CD4-positive, alpha-beta T cell (primary cell): ENCODE measurements around the gene KCTD1. TPM values are rescaled to one million over a fixed set of nuclear protein-coding genes. Genes with fewer than 3 reads are reported as not detected.

Experiments used
- ATAC-seq: fragments of 200-7000 bp; cut with Tn5 transposase; one replicate; pipeline ENCODE4 v1.10.0; 2022; ENCODE audit warnings: mild to moderate bottlenecking; ENCODE audit not compliant: poor library complexity
- CTCF ChIA-PET: fragments of 350-600 bp; sonication (Branson Sonifier 250); formaldehyde crosslinking; loops from one replicate; lab custom pipeline; 2021; ENCODE audit warnings: antibody characterized with exemption, inconsistent platforms; lab: Charles Lee
- POLR2A ChIA-PET: fragments of 350-600 bp; sonication (Branson Sonifier 250); formaldehyde crosslinking; loops from one replicate; lab custom pipeline; 2021; ENCODE audit warnings: antibody characterized with exemption, inconsistent platforms; lab: Charles Lee
- DNase-seq, 14 experiments: peaks; one replicate each; pipeline ENCODE4 v3.0.0-alpha.2; 2013 to 2020; ENCODE audit warnings: mixed read lengths in 2 of 14
- H3K27ac ChIP-seq, 2 donors: one replicate each; pipeline versions ENCODE4 v1.5.1 to v1.7.0; 2013; ENCODE audit warnings: low read length in 2 of 2, low read depth in 1 of 2, mild to moderate bottlenecking in 1 of 2
- H3K27me3 ChIP-seq, 2 experiments: 1 replicate in 1 of 2; 2 replicates in 1 of 2; pipeline versions ENCODE4 v1.6.1 to v1.7.0; 2013; ENCODE audit warnings: low read length in 2 of 2, control low read depth in 1 of 2, mild to moderate bottlenecking in 1 of 2, moderate library complexity in 1 of 2; ENCODE audit not compliant: insufficient read depth in 2 of 2, control insufficient read depth in 1 of 2
- H3K36me3 ChIP-seq: one replicate; pipeline ENCODE4 v1.6.1; 2013; ENCODE audit warnings: low read length, control low read depth; ENCODE audit not compliant: insufficient read depth
- H3K4me1 ChIP-seq: one replicate; pipeline ENCODE4 v1.6.1; 2013; ENCODE audit warnings: low read length, control low read depth; ENCODE audit not compliant: insufficient read depth
- H3K4me3 ChIP-seq: one replicate; pipeline ENCODE4 v1.5.1; 2013; ENCODE audit warnings: mild to moderate bottlenecking, low read length, moderate library complexity
- H3K9me3 ChIP-seq, 2 experiments: 1 replicate in 1 of 2; 2 replicates in 1 of 2; pipeline versions ENCODE4 v1.6.1 to v1.7.0; 2013; ENCODE audit warnings: low read length in 2 of 2, mild to moderate bottlenecking in 2 of 2, control low read depth in 1 of 2, moderate library complexity in 1 of 2; ENCODE audit not compliant: control insufficient read depth in 1 of 2, insufficient read depth in 1 of 2
- H3K27ac Mint-ChIP-seq: one replicate; pipeline ENCODE4 v1.8.0; 2020; ENCODE audit warnings: mixed read lengths
- H3K27me3 Mint-ChIP-seq: one replicate; pipeline ENCODE4 v1.8.0; 2021; ENCODE audit warnings: mixed read lengths
- H3K36me3 Mint-ChIP-seq: one replicate; pipeline ENCODE4 v1.8.0; 2021; ENCODE audit warnings: low read depth, mixed read lengths
- H3K4me1 Mint-ChIP-seq: one replicate; pipeline ENCODE4 v1.8.0; 2021; ENCODE audit warnings: low read depth, mixed read lengths
- H3K4me3 Mint-ChIP-seq: one replicate; pipeline ENCODE4 v1.8.0; 2020; ENCODE audit warnings: mild to moderate bottlenecking, mixed read lengths
- H3K9me3 Mint-ChIP-seq: one replicate; pipeline ENCODE4 v1.8.0; 2020; ENCODE audit warnings: mixed read lengths
- CTCF ChIP-seq: fragments of 200-600 bp; IDR thresholded peaks from one replicate; pipeline ENCODE4 v1.8.0; 2022; ENCODE audit warnings: antibody characterized with exemption, mild to moderate bottlenecking
- intact Hi-C, 2 experiments: fragments of 100-400 bp; cut with DNase I in 1 of 2; cut with micrococcal nuclease in 1 of 2; formaldehyde crosslinking; loops; one replicate each; pipeline versions ENCODE4 v1.15.1 to v1.9.0; 2023 to 2025; cut with DNase I, micrococcal nuclease
- total RNA-seq, 174 experiments: library from RNA in 2 of 174; stranded (reverse) in 2 of 174; gene quantifications; one replicate each; pipeline ENCODE4 v1.2.3 and lab custom pipeline; 2021 to 2026

Gene KCTD1
- total RNA-seq, 2 experiments from 2014 or later: 0.74 to 1.1 TPM

GRCh38 chr18:26568926-26569665 is 20.7 kb upstream of the KCTD1 start:
- ATAC-seq (no peak), DNase-seq (no peak)
- Histone ChIP-seq H3K27me3 (peaks cover 0 to 4% of the 10 kb centered on the region in 2 experiments), H3K36me3 (no peaks in the 10 kb centered on the region), H3K4me3 (no peak overlapping the region), H3K9me3 (no peaks in the 10 kb centered on the region), H3K4me1 (no peaks in the 10 kb centered on the region), H3K27ac (no peak overlapping the region)
- H3K27ac Mint-ChIP-seq: no peak overlapping the region
- no peak for TF ChIP-seq CTCF
- H3K27me3 Mint-ChIP-seq: peaks cover 33% of the 10 kb centered on the region
- no peak overlapping the region for H3K4me3 Mint-ChIP-seq
- ChIA-PET POLR2A (no interaction called here), CTCF (interaction anchor here (0.6 kb wide), 1 partner anchor 1892 kb away, joined by 3 read pairs; no protein-coding TSS in a partner anchor)
- no peaks in the 10 kb centered on the region for H3K36me3 Mint-ChIP-seq
- H3K4me1 Mint-ChIP-seq: no peaks in the 10 kb centered on the region
- H3K9me3 Mint-ChIP-seq: no peaks in the 10 kb centered on the region
- intact Hi-C loops: no loop called here

GRCh38 chr18:26568513-26568912 is 20.2 kb upstream of the KCTD1 start:
- no peaks in the 10 kb centered on the region for H3K9me3 Mint-ChIP-seq
- no peaks in the 10 kb centered on the region for H3K36me3 Mint-ChIP-seq
- Histone ChIP-seq H3K4me3 (no peak overlapping the region), H3K9me3 (no peaks in the 10 kb centered on the region), H3K36me3 (no peaks in the 10 kb centered on the region), H3K27ac (no peak overlapping the region), H3K4me1 (no peaks in the 10 kb centered on the region), H3K27me3 (peaks cover 0 to 4% of the 10 kb centered on the region in 2 experiments)
- POLR2A ChIA-PET: no interaction called here
- H3K27ac Mint-ChIP-seq: no peak overlapping the region
- intact Hi-C loops: no loop called here
- H3K27me3 Mint-ChIP-seq: peaks cover 30% of the 10 kb centered on the region
- no peak for DNase-seq
- no peak overlapping the region for H3K4me3 Mint-ChIP-seq
- ATAC-seq: no peak
- TF ChIP-seq CTCF: no peak
- no peaks in the 10 kb centered on the region for H3K4me1 Mint-ChIP-seq
- CTCF ChIA-PET: no interaction called here

GRCh38 chr18:26566874-26567555 is 18.7 kb upstream of the KCTD1 start:
- ChIA-PET POLR2A (no interaction called here), CTCF (no interaction called here)
- Histone ChIP-seq H3K27me3 (no peaks in the 10 kb centered on the region), H3K9me3 (no peaks in the 10 kb centered on the region), H3K36me3 (no peaks in the 10 kb centered on the region), H3K4me3 (no peak overlapping the region), H3K4me1 (no peaks in the 10 kb centered on the region), H3K27ac (no peak overlapping the region)
- no peak overlapping the region for H3K27ac Mint-ChIP-seq
- no peak for DNase-seq
- no peak overlapping the region for H3K4me3 Mint-ChIP-seq
- H3K4me1 Mint-ChIP-seq: no peaks in the 10 kb centered on the region
- no peaks in the 10 kb centered on the region for H3K36me3 Mint-ChIP-seq
- no peaks in the 10 kb centered on the region for H3K9me3 Mint-ChIP-seq
- H3K27me3 Mint-ChIP-seq: peaks cover 19% of the 10 kb centered on the region
- TF ChIP-seq CTCF: no peak
- intact Hi-C loops: no loop called here
- ATAC-seq: no peak
